ENCODE data around the gene TNFRSF9. TPM values are rescaled to one million over a fixed set of nuclear protein-coding genes. Genes with fewer than 3 reads are reported as not detected.

TNFRSF9 gene
- total RNA-seq, 4 donors from 2014 or later = 0.05 to 0.20 TPM; not detected in 2

GRCh38 chr1:7985851-7986612 is 45.4 kb upstream of the TNFRSF9 start:
- intact Hi-C loops (cut with DNase I; ENCODE audit: low total_unique reads) = no loop called here

GRCh38 chr1:7984811-7985210 is 44.2 kb upstream of the TNFRSF9 start:
- H3K4me3 ChIP-seq = no peak overlapping the region
- H3K9me3 ChIP-seq = no peaks in the 10 kb centered on the region
- ATAC-seq = no peak
- in situ Hi-C loops (cut with MboI; ENCODE audit: low sequenced_read_pairs in 4 of 4) = loop anchor here in 3 of 4 donors (5.0 to 10.0 kb wide), 3 partner anchors 37 to 360 kb away; no protein-coding TSS in a partner anchor
- H3K36me3 ChIP-seq = peaks cover 0 to 38% of the 10 kb centered on the region in 2 donors
- H3K4me1 ChIP-seq = peaks cover 21% of the 10 kb centered on the region in 2 donors
- H3K27ac ChIP-seq = peak overlapping the region in 1 of 4 donors; percentile 73
- intact Hi-C loops (cut with DNase I; ENCODE audit: low total_unique reads) = no loop called here
- DNase-seq = no peak
- no peak for TF ChIP-seq CTCF (IDR thresholded peaks at IDR 0.05 in 4 of 5, conservative IDR thresholded peaks at IDR 0.05 in 1 of 5)
- TF ChIP-seq POLR2A (IDR thresholded peaks at IDR 0.05) = no peak
- H3K27me3 ChIP-seq = no peaks in the 10 kb centered on the region

More at GRCh38 chr1:7985851-7986612, 45.4 kb upstream of the TNFRSF9 start:
- peaks cover 0 to 27% of the 10 kb centered on the region in 2 donors for H3K36me3 ChIP-seq
- DNase-seq = no peak
- in situ Hi-C loops (cut with MboI; ENCODE audit: low sequenced_read_pairs in 4 of 4) = loop anchor here in 2 of 4 donors (10.0 kb wide), 1 partner anchor 359 kb away; no protein-coding TSS in a partner anchor
- H3K27me3 ChIP-seq = no peaks in the 10 kb centered on the region
- TF ChIP-seq POLR2A (IDR thresholded peaks at IDR 0.05) (no peak), CTCF (IDR thresholded peaks at IDR 0.05 in 4 of 5, conservative IDR thresholded peaks at IDR 0.05 in 1 of 5) (no peak)
- H3K9me3 ChIP-seq = no peaks in the 10 kb centered on the region
- H3K4me3 ChIP-seq = no peak overlapping the region
- H3K4me1 ChIP-seq = peaks cover 21% of the 10 kb centered on the region in 2 donors
- peak in 1 of 2 donors; percentile 8 for ATAC-seq
- peak overlapping the region; percentile 52 to 73 (median 68) for H3K27ac ChIP-seq

- H3K27me3 ChIP-seq = no peaks in the 10 kb centered on the region
- H3K36me3 ChIP-seq = peaks cover 0 to 53% of the 10 kb centered on the region in 2 donors
- no peak overlapping the region for H3K4me3 ChIP-seq
- in situ Hi-C loops (cut with MboI; ENCODE audit: low sequenced_read_pairs in 4 of 4) (loop anchor here in 3 of 4 donors (5.0 to 10.0 kb wide), 3 partner anchors 39 to 362 kb away; no protein-coding TSS in a partner anchor), intact Hi-C loops (cut with DNase I; ENCODE audit: low total_unique reads) (loop anchor here (2.0 kb wide), 2 partner anchors 32 to 366 kb away; no protein-coding TSS in a partner anchor)
- H3K9me3 ChIP-seq = no peaks in the 10 kb centered on the region
- peaks cover 21% of the 10 kb centered on the region in 2 donors for H3K4me1 ChIP-seq
- TF ChIP-seq CTCF (IDR thresholded peaks at IDR 0.05 in 4 of 5, conservative IDR thresholded peaks at IDR 0.05 in 1 of 5) = no peak
- no peak for TF ChIP-seq POLR2A (IDR thresholded peaks at IDR 0.05)
- ATAC-seq = peak; percentile 21 to 22
- DNase-seq = no peak
- H3K27ac ChIP-seq = peak overlapping the region; percentile 36 to 61 (median 56)
These were observed 42.6 kb upstream of the TNFRSF9 start for GRCh38 chr1:7983086-7983778.

- TF ChIP-seq CTCF (IDR thresholded peaks at IDR 0.05 in 4 of 5, conservative IDR thresholded peaks at IDR 0.05 in 1 of 5) (no peak), POLR2A (IDR thresholded peaks at IDR 0.05) (no peak)
- Histone ChIP-seq H3K4me1 (peaks cover 28 to 35% of the 10 kb centered on the region in 2 donors), H3K9me3 (no peaks in the 10 kb centered on the region), H3K4me3 (no peak overlapping the region), H3K36me3 (peaks cover 0 to 62% of the 10 kb centered on the region in 2 donors), H3K27me3 (no peaks in the 10 kb centered on the region), H3K27ac (peak overlapping the region in 2 of 4 donors; percentile 22 to 33)
- DNase-seq (no peak), ATAC-seq (no peak)
- in situ Hi-C loops (cut with MboI; ENCODE audit: low sequenced_read_pairs in 4 of 4) = loop anchor here in 3 of 4 donors (5.0 to 10.0 kb wide), 3 partner anchors 41 to 364 kb away; no protein-coding TSS in a partner anchor
- intact Hi-C loops (cut with DNase I; ENCODE audit: low total_unique reads) = no loop called here
These were observed 40.3 kb upstream of the TNFRSF9 start for GRCh38 chr1:7980984-7981383.
